ENCODE measurements around the gene AMHR2. TPM values are rescaled to one million over a fixed set of nuclear protein-coding genes. Genes with fewer than 3 reads are reported as not detected.

The AMHR2 gene
- total and polyA plus RNA-seq, 2 of the 4 experiments (the other 2 are of a cell fraction) = not detected

DNA sequence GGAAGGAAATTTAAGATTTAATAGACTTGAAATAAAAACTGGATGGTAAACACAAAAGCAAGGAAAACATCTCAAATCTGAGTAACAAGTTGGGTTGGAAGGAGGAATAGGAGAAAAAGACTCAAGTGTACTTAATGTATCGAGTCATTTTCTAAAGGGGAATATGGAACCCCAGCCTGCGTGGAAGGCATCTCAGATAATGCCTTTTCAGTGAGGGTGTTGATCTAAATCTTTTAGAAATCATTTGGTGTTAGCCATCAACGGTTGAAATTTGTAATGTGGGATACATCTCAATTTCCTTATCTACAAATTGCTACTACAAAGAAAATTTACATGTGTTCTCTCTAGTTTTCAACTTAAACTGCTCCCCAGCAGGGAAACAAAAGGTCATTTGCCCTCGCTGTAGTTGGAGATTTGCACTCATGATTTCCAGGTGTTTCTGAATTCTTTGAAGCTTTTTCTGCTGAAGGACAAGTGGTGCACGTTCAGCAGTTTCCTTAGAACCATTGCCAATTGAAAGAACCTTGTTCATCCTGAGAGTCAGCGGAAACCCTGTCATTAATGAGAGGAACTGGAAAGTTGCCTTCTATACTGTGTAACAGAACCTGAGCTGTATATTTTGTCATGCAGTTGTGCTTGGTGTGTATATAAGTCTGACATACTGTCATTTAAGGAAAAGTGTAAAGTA is 30.4 kb downstream of the AMHR2 start:
- H3K27me3 ChIP-seq (ENCODE audit: control insufficient read depth, insufficient read depth, low read length) = no peaks in the 10 kb centered on the region
- H3K36me3 ChIP-seq (ENCODE audit: control insufficient read depth, insufficient read depth, low read length) = peaks cover 36% of the 10 kb centered on the region
- intact Hi-C loops (cut with micrococcal nuclease) = loop anchor here (5.0 kb wide), 1 partner anchor 48 kb away; the partner anchor contains the start of gene TARBP2
- CTCF ChIA-PET = no interaction called here
- H4K5ac ChIP-seq (ENCODE audit: low read depth, low read length) = no peak overlapping the region
- H4K20me1 ChIP-seq (ENCODE audit: insufficient read depth, low read length) = peaks cover 69% of the 10 kb centered on the region
- no peaks in the 10 kb centered on the region for H3K9me3 ChIP-seq (ENCODE audit: control insufficient read depth, insufficient read depth, low read length)
- H3K4me3 ChIP-seq (ENCODE audit: insufficient read depth, low read depth, low read length) = peak overlapping the region; percentile 6; the same call in 1 of the 2 replicates
- TF ChIP-seq, protein P1, sequence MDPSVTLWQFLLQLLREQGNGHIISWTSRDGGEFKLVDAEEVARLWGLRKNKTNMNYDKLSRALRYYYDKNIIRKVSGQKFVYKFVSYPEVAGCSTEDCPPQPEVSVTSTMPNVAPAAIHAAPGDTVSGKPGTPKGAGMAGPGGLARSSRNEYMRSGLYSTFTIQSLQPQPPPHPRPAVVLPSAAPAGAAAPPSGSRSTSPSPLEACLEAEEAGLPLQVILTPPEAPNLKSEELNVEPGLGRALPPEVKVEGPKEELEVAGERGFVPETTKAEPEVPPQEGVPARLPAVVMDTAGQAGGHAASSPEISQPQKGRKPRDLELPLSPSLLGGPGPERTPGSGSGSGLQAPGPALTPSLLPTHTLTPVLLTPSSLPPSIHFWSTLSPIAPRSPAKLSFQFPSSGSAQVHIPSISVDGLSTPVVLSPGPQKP (IDR thresholded peaks at IDR 0.05; ENCODE audit: borderline replicate concordance, low read depth, low read length) = no peak
- no peak for TF ChIP-seq BHLHE40 (IDR thresholded peaks at IDR 0.05; ENCODE audit: low read depth, low read length)
- no peak for TF ChIP-seq MAFK (IDR thresholded peaks at IDR 0.05; ENCODE audit: low read depth, low read length)
- TF ChIP-seq MXI1 (IDR thresholded peaks at IDR 0.05; ENCODE audit: borderline replicate concordance, low read depth, low read length) = no peak
- TF ChIP-seq RCOR1 (IDR thresholded peaks at IDR 0.05; ENCODE audit: insufficient replicate concordance, low read length) = no peak
- TF ChIP-seq RFX5 (IDR thresholded peaks at IDR 0.05; ENCODE audit: low read depth, low read length) = no peak
- TF ChIP-seq POLR2A (IDR thresholded peaks at IDR 0.05; ENCODE audit: low read depth, low read length) = no peak
- no peak for TF ChIP-seq RAD21 (IDR thresholded peaks at IDR 0.05; ENCODE audit: low read length)
- no peak for TF ChIP-seq CHD1 (IDR thresholded peaks at IDR 0.05; ENCODE audit: low read depth, low read length)
- TF ChIP-seq CEBPB (IDR thresholded peaks at IDR 0.05; ENCODE audit: low read depth, low read length) = no peak
- TF ChIP-seq SMC3 (IDR thresholded peaks at IDR 0.05; ENCODE audit: low read depth, low read length) = no peak
- TF ChIP-seq, protein P2, sequence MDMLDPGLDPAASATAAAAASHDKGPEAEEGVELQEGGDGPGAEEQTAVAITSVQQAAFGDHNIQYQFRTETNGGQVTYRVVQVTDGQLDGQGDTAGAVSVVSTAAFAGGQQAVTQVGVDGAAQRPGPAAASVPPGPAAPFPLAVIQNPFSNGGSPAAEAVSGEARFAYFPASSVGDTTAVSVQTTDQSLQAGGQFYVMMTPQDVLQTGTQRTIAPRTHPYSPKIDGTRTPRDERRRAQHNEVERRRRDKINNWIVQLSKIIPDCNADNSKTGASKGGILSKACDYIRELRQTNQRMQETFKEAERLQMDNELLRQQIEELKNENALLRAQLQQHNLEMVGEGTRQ (IDR thresholded peaks at IDR 0.05; ENCODE audit: low read depth, low read length) = no peak
- TF ChIP-seq, protein P3, sequence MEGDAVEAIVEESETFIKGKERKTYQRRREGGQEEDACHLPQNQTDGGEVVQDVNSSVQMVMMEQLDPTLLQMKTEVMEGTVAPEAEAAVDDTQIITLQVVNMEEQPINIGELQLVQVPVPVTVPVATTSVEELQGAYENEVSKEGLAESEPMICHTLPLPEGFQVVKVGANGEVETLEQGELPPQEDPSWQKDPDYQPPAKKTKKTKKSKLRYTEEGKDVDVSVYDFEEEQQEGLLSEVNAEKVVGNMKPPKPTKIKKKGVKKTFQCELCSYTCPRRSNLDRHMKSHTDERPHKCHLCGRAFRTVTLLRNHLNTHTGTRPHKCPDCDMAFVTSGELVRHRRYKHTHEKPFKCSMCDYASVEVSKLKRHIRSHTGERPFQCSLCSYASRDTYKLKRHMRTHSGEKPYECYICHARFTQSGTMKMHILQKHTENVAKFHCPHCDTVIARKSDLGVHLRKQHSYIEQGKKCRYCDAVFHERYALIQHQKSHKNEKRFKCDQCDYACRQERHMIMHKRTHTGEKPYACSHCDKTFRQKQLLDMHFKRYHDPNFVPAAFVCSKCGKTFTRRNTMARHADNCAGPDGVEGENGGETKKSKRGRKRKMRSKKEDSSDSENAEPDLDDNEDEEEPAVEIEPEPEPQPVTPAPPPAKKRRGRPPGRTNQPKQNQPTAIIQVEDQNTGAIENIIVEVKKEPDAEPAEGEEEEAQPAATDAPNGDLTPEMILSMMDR (conservative IDR thresholded peaks at IDR 0.05; ENCODE audit: low read depth, low read length) = no peak
- no peak for TF ChIP-seq NFE2L2 (IDR thresholded peaks at IDR 0.05; ENCODE audit: low read depth, low read length)
- TF ChIP-seq FOS (IDR thresholded peaks at IDR 0.05; ENCODE audit: low read depth, low read length) = no peak
- POLR2A ChIA-PET (ENCODE audit: unreplicated experiment) = interaction anchor here (0.6 kb wide), 1 partner anchor 19 kb away, joined by 11 read pairs; no protein-coding TSS in a partner anchor
- H2AK9ac ChIP-seq (replicated peaks; ENCODE audit: low read depth, low read length, poor library complexity) = no peak overlapping the region
- H3K4me2 ChIP-seq (ENCODE audit: low read depth, low read length) = peak overlapping the region; percentile 98
- H2AK5ac ChIP-seq (ENCODE audit: low read depth, low read length) = no peak overlapping the region
- no peak overlapping the region for H2BK5ac ChIP-seq (ENCODE audit: low read depth, low read length, poor library complexity, severe bottlenecking)
- H3K79me1 ChIP-seq (ENCODE audit: low read depth in 1 of 2, low read length in 2 of 2) = peaks cover 27 to 41% of the 10 kb centered on the region in 2 experiments
- no peak overlapping the region for H2BK120ac ChIP-seq (ENCODE audit: low read depth, low read length)
- in situ Hi-C loops (cut with MboI; ENCODE audit: low sequenced_read_pairs) = no loop called here
- H4K91ac ChIP-seq (ENCODE audit: insufficient read depth, low read depth, low read length) = no peak overlapping the region
- no TSS peak for BruUV-seq (replicated peaks)
- H3K56ac ChIP-seq (ENCODE audit: extremely low read depth, insufficient read depth, low read length) = no peak overlapping the region
- no peak overlapping the region for H2AFZ ChIP-seq (replicated peaks; ENCODE audit: low read length, poor library complexity)
- no peak overlapping the region for H2BK15ac ChIP-seq (ENCODE audit: low read depth, low read length)
- H2BK20ac ChIP-seq (ENCODE audit: low read depth, low read length) = no peak overlapping the region
- no peak overlapping the region for H3K18ac ChIP-seq (ENCODE audit: low read depth, low read length)
- no peak overlapping the region for H3K4ac ChIP-seq (ENCODE audit: low read depth, low read length)
- H3K9me1 ChIP-seq (ENCODE audit: insufficient read depth, low read length) = no peaks in the 10 kb centered on the region
- dilution Hi-C loops (cut with HindIII; ENCODE audit: low sequenced_read_pairs, unreplicated experiment) = no loop called here
- no peak overlapping the region for H3K9ac ChIP-seq (ENCODE audit: low read depth, low read length)
- peak overlapping the region; percentile 56 for H3K23ac ChIP-seq (ENCODE audit: low read depth, low read length)
- peaks cover 6% of the 10 kb centered on the region for H3K4me1 ChIP-seq (ENCODE audit: control insufficient read depth, insufficient read depth, low read length)
- H3K27ac ChIP-seq (ENCODE audit: insufficient read depth, low read length) = no peak overlapping the region
- ATAC-seq (ENCODE audit: low read depth) = no peak
- H3K14ac ChIP-seq (replicated peaks; ENCODE audit: low read depth, low read length) = peak overlapping the region; percentile 25; the same call in 1 of the 2 replicates
- WGBS, 2 experiments (ENCODE audit: extremely low coverage in 2 of 2, insufficient read length in 1 of 2) = 100% methylated on average over 1 of the region's 6 CpGs; no CpG with 5 or more reads in 1 of the 2 experiments
- DNase-seq = no peak
- H4K8ac ChIP-seq (ENCODE audit: low read depth in 2 of 2, low read length in 2 of 2) = no peak overlapping the region

All from IMR-90 (cell line).